Nephron (organoid): Measurements from ENCODE around the gene NAA16.
"Not testable (repeated sequence)": the region's sequence is repeated elsewhere in the genome, so short reads cannot be mapped to it uniquely, and the experiment has no call there.

ENCODE experiments used
- H3K27ac Mint-ChIP-seq, 3 experiments: 2 replicates each; pipeline ENCODE4 v1.8.0; 2020; ENCODE audit warnings: mixed read lengths in 3 of 3, mild to moderate bottlenecking in 2 of 3, moderate library complexity in 1 of 3
- H3K27me3 Mint-ChIP-seq: 2 replicates; pipeline ENCODE4 v1.8.0; 2021; ENCODE audit warnings: low read depth, mild to moderate bottlenecking, moderate library complexity, mixed read lengths
- H3K36me3 Mint-ChIP-seq: 2 replicates; pipeline ENCODE4 v1.8.0; 2020; ENCODE audit warnings: low read depth, mixed read lengths
- H3K4me1 Mint-ChIP-seq: 2 replicates; pipeline ENCODE4 v1.8.0; 2020; ENCODE audit warnings: mixed read lengths
- H3K4me3 Mint-ChIP-seq, 3 experiments: 2 replicates each; pipeline ENCODE4 v1.8.0; 2020; ENCODE audit warnings: mild to moderate bottlenecking in 3 of 3, mixed read lengths in 3 of 3, moderate library complexity in 2 of 3
- H3K9me3 Mint-ChIP-seq: 2 replicates; pipeline ENCODE4 v1.8.0; 2020; ENCODE audit warnings: mixed read lengths
- TF ChIP-seq, protein P1 (sequence below), 3 experiments: fragments of 200-600 bp; sonication (generic); IDR thresholded peaks; one replicate each; pipeline ENCODE4 v1.5.0; 2021; ENCODE audit warnings: antibody characterized with exemption in 3 of 3; ENCODE audit not compliant: unreplicated experiment in 3 of 3

Gene NAA16

DNA sequence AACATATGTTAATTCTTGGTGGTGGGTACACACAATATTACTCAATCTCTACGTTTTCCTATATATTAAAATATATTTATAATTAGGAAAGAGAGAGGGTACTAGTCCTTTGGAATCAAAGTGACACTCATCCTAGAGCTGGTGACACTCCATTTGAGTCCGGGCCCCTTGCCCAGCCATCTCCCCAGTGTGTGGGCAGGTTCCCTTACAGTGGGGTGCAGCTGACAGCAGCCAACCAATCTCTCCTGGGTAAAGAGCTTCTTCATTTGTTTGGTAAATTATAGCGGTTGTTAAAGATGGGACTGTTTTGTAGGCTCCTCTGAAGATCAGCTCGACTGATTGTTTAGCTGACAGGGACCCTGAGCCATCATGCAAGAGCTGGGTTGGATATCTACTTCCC is 109.1 kb downstream of the NAA16 start:
- no peaks in the 10 kb centered on the region for H3K4me1 Mint-ChIP-seq
- peaks cover 15% of the 10 kb centered on the region for H3K9me3 Mint-ChIP-seq
- H3K4me3 Mint-ChIP-seq = no peak overlapping the region
- no peaks in the 10 kb centered on the region for H3K36me3 Mint-ChIP-seq
- no peaks in the 10 kb centered on the region for H3K27me3 Mint-ChIP-seq
- TF ChIP-seq, protein P1, sequence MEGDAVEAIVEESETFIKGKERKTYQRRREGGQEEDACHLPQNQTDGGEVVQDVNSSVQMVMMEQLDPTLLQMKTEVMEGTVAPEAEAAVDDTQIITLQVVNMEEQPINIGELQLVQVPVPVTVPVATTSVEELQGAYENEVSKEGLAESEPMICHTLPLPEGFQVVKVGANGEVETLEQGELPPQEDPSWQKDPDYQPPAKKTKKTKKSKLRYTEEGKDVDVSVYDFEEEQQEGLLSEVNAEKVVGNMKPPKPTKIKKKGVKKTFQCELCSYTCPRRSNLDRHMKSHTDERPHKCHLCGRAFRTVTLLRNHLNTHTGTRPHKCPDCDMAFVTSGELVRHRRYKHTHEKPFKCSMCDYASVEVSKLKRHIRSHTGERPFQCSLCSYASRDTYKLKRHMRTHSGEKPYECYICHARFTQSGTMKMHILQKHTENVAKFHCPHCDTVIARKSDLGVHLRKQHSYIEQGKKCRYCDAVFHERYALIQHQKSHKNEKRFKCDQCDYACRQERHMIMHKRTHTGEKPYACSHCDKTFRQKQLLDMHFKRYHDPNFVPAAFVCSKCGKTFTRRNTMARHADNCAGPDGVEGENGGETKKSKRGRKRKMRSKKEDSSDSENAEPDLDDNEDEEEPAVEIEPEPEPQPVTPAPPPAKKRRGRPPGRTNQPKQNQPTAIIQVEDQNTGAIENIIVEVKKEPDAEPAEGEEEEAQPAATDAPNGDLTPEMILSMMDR (IDR thresholded peaks at IDR 0.05; ENCODE audit: unreplicated experiment in 3 of 3) = no peak
- H3K27ac Mint-ChIP-seq = no peak overlapping the region

GRCh38 chr13:41421330-41421729 is 110.3 kb downstream of the NAA16 start:
- H3K4me1 Mint-ChIP-seq, H3K4me3 Mint-ChIP-seq, H3K27ac Mint-ChIP-seq, H3K36me3 Mint-ChIP-seq, H3K27me3 Mint-ChIP-seq: not testable (repeated sequence)
- peaks cover 14% of the 10 kb centered on the region for H3K9me3 Mint-ChIP-seq

DNA sequence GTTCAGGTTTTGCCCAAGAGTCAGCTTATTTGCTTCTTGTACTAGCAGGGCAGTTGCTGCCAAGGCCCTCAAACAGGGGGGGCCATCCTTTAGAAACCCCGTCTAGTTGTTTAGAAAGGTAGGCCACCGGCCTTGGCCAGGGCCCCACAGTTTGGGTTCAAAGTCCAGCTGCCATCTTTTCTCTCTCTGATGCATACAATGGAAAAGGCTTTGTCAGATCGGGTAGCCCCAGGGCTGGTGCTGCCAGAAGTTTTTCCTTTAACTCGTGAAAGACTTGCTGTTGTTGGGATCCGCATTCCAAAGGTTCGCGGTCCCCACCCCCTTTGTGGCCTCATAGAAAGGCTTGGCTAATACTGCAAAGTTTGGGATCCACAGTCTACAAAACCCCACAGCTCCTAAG is 110.9 kb downstream of the NAA16 start:
- H3K36me3 Mint-ChIP-seq, H3K4me1 Mint-ChIP-seq, H3K27me3 Mint-ChIP-seq, H3K4me3 Mint-ChIP-seq, H3K27ac Mint-ChIP-seq: not testable (repeated sequence)
- peaks cover 11% of the 10 kb centered on the region for H3K9me3 Mint-ChIP-seq

DNA sequence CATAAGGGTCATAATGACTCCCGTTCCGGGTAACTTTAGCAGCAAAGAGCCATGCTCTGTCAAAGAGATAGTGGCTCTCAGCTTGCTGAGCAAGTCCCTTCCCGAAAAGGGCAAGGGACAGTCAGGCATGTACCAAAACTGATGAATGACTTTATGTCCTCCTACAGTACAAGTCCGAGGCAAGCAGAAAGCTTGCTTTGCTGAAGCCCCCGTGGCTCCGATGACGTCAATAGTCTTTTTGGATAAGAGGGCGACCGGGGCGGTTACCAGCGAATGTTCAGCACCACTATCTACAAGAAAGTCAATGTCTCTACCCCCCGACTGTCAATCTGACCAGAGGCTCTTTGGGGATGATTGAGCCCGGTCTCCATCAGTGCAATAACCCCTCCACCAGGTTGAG is 112.2 kb downstream of the NAA16 start:
- not testable (repeated sequence) for H3K27ac Mint-ChIP-seq, H3K36me3 Mint-ChIP-seq, H3K4me3 Mint-ChIP-seq, H3K27me3 Mint-ChIP-seq, H3K4me1 Mint-ChIP-seq
- peaks cover 10% of the 10 kb centered on the region for H3K9me3 Mint-ChIP-seq

- H3K9me3 Mint-ChIP-seq = peaks cover 15% of the 10 kb centered on the region
- H3K27ac Mint-ChIP-seq, H3K36me3 Mint-ChIP-seq, H3K4me1 Mint-ChIP-seq, H3K4me3 Mint-ChIP-seq: not testable (repeated sequence)
- peaks cover 14% of the 10 kb centered on the region for H3K27me3 Mint-ChIP-seq
These were observed 113.6 kb downstream of the NAA16 start for GRCh38 chr13:41424675-41425074.

GRCh38 chr13:41426047-41426446 is 115.0 kb downstream of the NAA16 start:
- no peak overlapping the region for H3K27ac Mint-ChIP-seq
- TF ChIP-seq, protein P1 (IDR thresholded peaks at IDR 0.05; ENCODE audit: unreplicated experiment in 3 of 3) = no peak
- H3K9me3 Mint-ChIP-seq = peaks cover 15% of the 10 kb centered on the region
- peaks cover 14% of the 10 kb centered on the region for H3K27me3 Mint-ChIP-seq
- peaks cover 4% of the 10 kb centered on the region for H3K36me3 Mint-ChIP-seq
- peaks cover 4% of the 10 kb centered on the region for H3K4me1 Mint-ChIP-seq
- no peak overlapping the region for H3K4me3 Mint-ChIP-seq
